ENCODE results near the gene ARIH1. TPM values are rescaled to one million over a fixed set of nuclear protein-coding genes. Genes with fewer than 3 reads are reported as not detected.

Gene ARIH1
- total and polyA plus RNA-seq, 2 of the 4 experiments (the other 2 are of a cell fraction): 24.0 to 41.2 TPM

- Histone ChIP-seq H3K9ac (ENCODE audit: low read depth, low read length) (no peak overlapping the region), H3K4ac (ENCODE audit: low read depth, low read length) (no peak overlapping the region), H2AK5ac (ENCODE audit: low read depth, low read length) (peak overlapping the region; percentile 31; the same call in 1 of the 2 replicates), H3K23ac (ENCODE audit: low read depth, low read length) (peak overlapping the region; percentile 54; the same call in 1 of the 2 replicates), H4K91ac (ENCODE audit: insufficient read depth, low read depth, low read length) (no peak overlapping the region), H2BK15ac (ENCODE audit: low read depth, low read length) (no peak overlapping the region), H4K5ac (ENCODE audit: low read depth, low read length) (no peak overlapping the region), H3K14ac (replicated peaks; ENCODE audit: low read depth, low read length) (peak overlapping the region; percentile 66; the same call in 1 of the 2 replicates), H3K9me1 (ENCODE audit: insufficient read depth, low read length) (peaks cover 6% of the 10 kb centered on the region), H2AK9ac (replicated peaks; ENCODE audit: low read depth, low read length, poor library complexity) (no peak overlapping the region), H3K27me3 (ENCODE audit: control insufficient read depth, insufficient read depth, low read length) (no peaks in the 10 kb centered on the region), H4K8ac (ENCODE audit: low read depth in 2 of 2, low read length in 2 of 2) (no peak overlapping the region), H4K20me1 (ENCODE audit: insufficient read depth, low read length) (peaks cover 40% of the 10 kb centered on the region; the same call in 1 of the 2 replicates), H3K79me1 (ENCODE audit: low read depth in 1 of 2, low read length in 2 of 2) (peaks cover 45 to 70% of the 10 kb centered on the region in 2 experiments), H3K56ac (ENCODE audit: extremely low read depth, insufficient read depth, low read length) (no peak overlapping the region), H3K4me3 (ENCODE audit: insufficient read depth, low read depth, low read length) (no peak overlapping the region), H3K4me2 (ENCODE audit: low read depth, low read length) (peak overlapping the region; percentile 29; the same call in 1 of the 2 replicates), H3K9me3 (ENCODE audit: control insufficient read depth, insufficient read depth, low read length) (no peaks in the 10 kb centered on the region), H2BK5ac (ENCODE audit: low read depth, low read length, poor library complexity, severe bottlenecking) (peak overlapping the region; percentile 56), H3K4me1 (ENCODE audit: control insufficient read depth, insufficient read depth, low read length) (peaks cover 6% of the 10 kb centered on the region), H2BK120ac (ENCODE audit: low read depth, low read length) (peak overlapping the region; percentile 16; the same call in 1 of the 2 replicates), H2BK20ac (ENCODE audit: low read depth, low read length) (no peak overlapping the region), H2AFZ (replicated peaks; ENCODE audit: low read length, poor library complexity) (no peak overlapping the region), H3K36me3 (ENCODE audit: control insufficient read depth, insufficient read depth, low read length) (peaks cover 23% of the 10 kb centered on the region), H3K18ac (ENCODE audit: low read depth, low read length) (peak overlapping the region; percentile 93), H3K27ac (ENCODE audit: insufficient read depth, low read length) (peak overlapping the region; percentile 15; the same call in 1 of the 2 replicates)
- ChIA-PET POLR2A (ENCODE audit: unreplicated experiment) (no interaction called here), CTCF (no interaction called here)
- DNase-seq: no peak
- WGBS, 2 experiments (ENCODE audit: extremely low coverage in 2 of 2, insufficient read length in 1 of 2): no CpG with 5 or more reads among the region's 1 CpG
- no peak for TF ChIP-seq RFX5 (IDR thresholded peaks at IDR 0.05; ENCODE audit: low read depth, low read length)
- TF ChIP-seq RCOR1 (IDR thresholded peaks at IDR 0.05; ENCODE audit: insufficient replicate concordance, low read length): no peak
- TF ChIP-seq FOS (IDR thresholded peaks at IDR 0.05; ENCODE audit: low read depth, low read length): no peak
- no peak for TF ChIP-seq CHD1 (IDR thresholded peaks at IDR 0.05; ENCODE audit: low read depth, low read length)
- TF ChIP-seq BHLHE40 (IDR thresholded peaks at IDR 0.05; ENCODE audit: low read depth, low read length): no peak
- no peak for TF ChIP-seq MAZ (IDR thresholded peaks at IDR 0.05; ENCODE audit: borderline replicate concordance, low read depth, low read length)
- TF ChIP-seq MAFK (IDR thresholded peaks at IDR 0.05; ENCODE audit: low read depth, low read length): no peak
- TF ChIP-seq, protein P1, sequence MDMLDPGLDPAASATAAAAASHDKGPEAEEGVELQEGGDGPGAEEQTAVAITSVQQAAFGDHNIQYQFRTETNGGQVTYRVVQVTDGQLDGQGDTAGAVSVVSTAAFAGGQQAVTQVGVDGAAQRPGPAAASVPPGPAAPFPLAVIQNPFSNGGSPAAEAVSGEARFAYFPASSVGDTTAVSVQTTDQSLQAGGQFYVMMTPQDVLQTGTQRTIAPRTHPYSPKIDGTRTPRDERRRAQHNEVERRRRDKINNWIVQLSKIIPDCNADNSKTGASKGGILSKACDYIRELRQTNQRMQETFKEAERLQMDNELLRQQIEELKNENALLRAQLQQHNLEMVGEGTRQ (IDR thresholded peaks at IDR 0.05; ENCODE audit: low read depth, low read length): no peak
- no peak for TF ChIP-seq SMC3 (IDR thresholded peaks at IDR 0.05; ENCODE audit: low read depth, low read length)
- TF ChIP-seq, protein P2, sequence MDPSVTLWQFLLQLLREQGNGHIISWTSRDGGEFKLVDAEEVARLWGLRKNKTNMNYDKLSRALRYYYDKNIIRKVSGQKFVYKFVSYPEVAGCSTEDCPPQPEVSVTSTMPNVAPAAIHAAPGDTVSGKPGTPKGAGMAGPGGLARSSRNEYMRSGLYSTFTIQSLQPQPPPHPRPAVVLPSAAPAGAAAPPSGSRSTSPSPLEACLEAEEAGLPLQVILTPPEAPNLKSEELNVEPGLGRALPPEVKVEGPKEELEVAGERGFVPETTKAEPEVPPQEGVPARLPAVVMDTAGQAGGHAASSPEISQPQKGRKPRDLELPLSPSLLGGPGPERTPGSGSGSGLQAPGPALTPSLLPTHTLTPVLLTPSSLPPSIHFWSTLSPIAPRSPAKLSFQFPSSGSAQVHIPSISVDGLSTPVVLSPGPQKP (IDR thresholded peaks at IDR 0.05; ENCODE audit: borderline replicate concordance, low read depth, low read length): no peak
- no peak for TF ChIP-seq NFE2L2 (IDR thresholded peaks at IDR 0.05; ENCODE audit: low read depth, low read length)
- no peak for TF ChIP-seq RAD21 (IDR thresholded peaks at IDR 0.05; ENCODE audit: low read length)
- no peak for TF ChIP-seq CTCF (conservative IDR thresholded peaks at IDR 0.05; ENCODE audit: low read depth, low read length)
- TF ChIP-seq MXI1 (IDR thresholded peaks at IDR 0.05; ENCODE audit: borderline replicate concordance, low read depth, low read length): no peak
- no peak for TF ChIP-seq POLR2A (IDR thresholded peaks at IDR 0.05; ENCODE audit: low read depth, low read length)
- no TSS peak for BruUV-seq (replicated peaks)
- in situ Hi-C loops (cut with MboI; ENCODE audit: low sequenced_read_pairs) (no loop called here), intact Hi-C loops (cut with micrococcal nuclease) (no loop called here), dilution Hi-C loops (cut with HindIII; ENCODE audit: low sequenced_read_pairs, unreplicated experiment) (no loop called here)
- ATAC-seq (ENCODE audit: low read depth): no peak
Measured at GRCh38 chr15:72560458-72560857, 86.3 kb downstream of the ARIH1 start.

Measured in IMR-90 (cell line).